SHP77 treated with DMSO at 0.1 percent for 48 hours (cell line): ENCODE measurements around the gene SLC47A2.
A peak's percentile ranks its signal among the peaks of the same experiment; 100 is the strongest.

Experiments used
- DNase-seq: peaks from one replicate; lab custom pipeline; 2025; lab: John Stamatoyannopoulos, UW

SLC47A2 gene

GRCh38 chr17:19728084-19728495 lies 11.7 kb upstream of the SLC47A2 start:
- DNase-seq: peak; percentile 99

- DNase-seq: peak; percentile 78
Measured at GRCh38 chr17:19727501-19728078, 11.2 kb upstream of the SLC47A2 start.

GRCh38 chr17:19726631-19727376 lies 10.4 kb upstream of the SLC47A2 start:
- DNase-seq: peak; percentile 61

- DNase-seq: no peak
Measured at GRCh38 chr17:19725486-19725885, 9.1 kb upstream of the SLC47A2 start.

GRCh38 chr17:19724501-19725420 lies 8.4 kb upstream of the SLC47A2 start:
- DNase-seq: no peak

- DNase-seq: no peak
Measured at GRCh38 chr17:19723964-19724363, 7.6 kb upstream of the SLC47A2 start.

GRCh38 chr17:19720631-19721426 lies 4.4 kb upstream of the SLC47A2 start:
- peak; percentile 49 for DNase-seq

DNA sequence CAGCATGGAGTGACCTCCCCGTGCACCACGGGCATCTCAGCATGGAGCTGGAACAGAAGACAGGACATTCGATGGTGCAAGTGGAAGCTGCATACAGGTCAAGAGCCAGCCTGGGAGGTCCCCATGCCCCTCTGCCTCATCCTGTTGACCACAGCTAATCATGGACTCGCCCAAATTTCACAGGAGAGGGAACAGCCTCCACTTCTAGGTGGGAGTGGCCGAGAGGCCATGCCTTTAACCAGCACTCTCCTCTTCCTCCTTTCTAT lies 3.8 kb upstream of the SLC47A2 start:
- DNase-seq: no peak

DNA sequence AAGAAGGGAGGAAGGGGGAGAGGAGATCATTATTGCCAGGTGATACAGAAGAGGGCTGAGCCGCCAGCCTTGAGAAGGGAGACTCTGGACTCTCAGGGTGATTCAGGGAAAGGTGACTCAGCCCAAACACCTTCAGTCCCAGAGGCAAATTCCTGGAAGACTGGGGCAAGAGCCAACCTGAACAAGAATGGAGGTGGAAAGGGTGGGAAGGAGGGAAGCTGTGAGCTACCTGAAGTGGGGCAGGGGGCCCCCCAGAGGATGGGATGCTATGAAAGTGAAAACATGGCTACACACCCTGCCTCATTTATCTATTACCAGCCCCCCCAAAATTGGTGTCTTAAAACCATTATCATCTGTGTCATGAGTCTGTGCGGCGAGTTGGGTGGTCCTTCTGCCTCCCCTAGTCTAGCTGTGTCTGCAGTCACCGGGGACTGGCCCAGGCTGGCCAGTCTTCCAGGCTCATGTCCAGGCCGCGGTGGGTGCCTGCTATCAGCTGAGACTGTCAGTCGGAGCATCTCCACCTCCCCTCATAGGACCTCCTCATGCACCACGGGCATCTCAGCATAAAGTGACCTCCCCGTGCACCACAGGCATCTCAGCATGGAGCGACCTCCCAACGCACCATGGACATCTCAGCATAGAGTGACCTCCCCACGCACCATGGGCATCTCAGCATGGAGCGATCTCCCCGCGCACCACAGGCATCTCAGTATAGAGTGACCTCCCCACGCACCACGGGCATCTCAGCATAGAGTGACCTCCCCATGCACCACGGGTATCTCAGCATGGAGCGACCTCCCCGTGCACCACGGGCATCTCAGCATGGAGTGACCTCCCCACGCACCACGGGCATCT lies 3.2 kb upstream of the SLC47A2 start:
- DNase-seq: no peak

- no peak for DNase-seq
Measured at GRCh38 chr17:19718613-19719354, 2.4 kb upstream of the SLC47A2 start.

DNA sequence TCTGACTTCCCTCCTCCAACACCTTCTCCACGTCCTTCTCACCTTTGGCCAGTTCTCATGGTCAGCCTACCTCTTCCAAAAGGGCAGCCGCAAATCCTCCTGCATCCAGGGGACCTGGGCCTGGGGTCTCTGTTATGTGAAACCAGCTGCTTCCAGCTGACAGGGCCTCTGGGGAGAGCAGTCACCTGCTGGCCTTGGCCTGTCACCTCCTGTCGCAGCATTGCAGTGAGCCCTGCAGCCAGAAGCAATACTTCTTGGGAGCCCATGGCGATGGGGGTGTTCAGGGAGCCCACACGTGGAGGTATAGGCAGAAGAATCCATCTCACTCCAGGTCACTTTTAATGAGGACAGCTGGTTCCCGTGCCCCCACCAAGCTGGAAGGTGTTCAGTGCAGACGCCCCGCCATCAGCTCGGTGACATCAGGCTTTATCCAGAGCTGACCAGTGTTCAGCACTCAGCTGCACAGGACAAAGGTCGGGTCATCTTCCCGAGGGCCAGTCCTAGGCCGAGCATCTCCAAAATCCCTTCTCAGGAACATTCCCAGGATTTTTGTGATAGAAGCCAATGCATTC lies 1.7 kb upstream of the SLC47A2 start:
- no peak for DNase-seq

DNA sequence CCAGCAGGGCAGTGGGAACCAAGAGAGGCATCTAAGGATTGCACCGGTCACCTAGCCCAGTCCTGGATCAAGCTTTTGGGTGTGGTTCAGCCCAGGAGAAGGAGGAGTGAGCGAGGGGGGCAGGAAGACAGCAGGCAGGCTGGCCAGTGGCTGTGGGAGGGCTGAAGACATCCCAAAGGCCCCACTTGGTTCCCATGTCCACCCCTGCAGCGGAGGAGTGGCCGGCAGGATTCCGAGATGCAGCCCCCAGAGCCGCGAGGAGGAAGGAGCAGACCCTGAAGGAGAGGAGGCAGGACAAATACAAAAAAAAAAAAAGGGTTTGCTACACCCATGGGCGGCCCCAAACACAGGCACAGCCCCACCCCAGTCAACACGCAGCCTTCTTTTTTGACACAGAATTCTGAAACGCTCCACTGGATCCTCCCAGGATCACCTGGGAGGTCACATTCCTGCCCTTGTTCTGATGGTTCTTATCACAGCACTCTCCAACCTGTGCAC lies 1.1 kb upstream of the SLC47A2 start:
- DNase-seq: no peak

- no peak for DNase-seq
Measured at GRCh38 chr17:19717031-19717360, 612 bp upstream of the SLC47A2 start.

GRCh38 chr17:19714542-19715411 lies 1.6 kb downstream of the SLC47A2 start:
- no peak for DNase-seq

DNA sequence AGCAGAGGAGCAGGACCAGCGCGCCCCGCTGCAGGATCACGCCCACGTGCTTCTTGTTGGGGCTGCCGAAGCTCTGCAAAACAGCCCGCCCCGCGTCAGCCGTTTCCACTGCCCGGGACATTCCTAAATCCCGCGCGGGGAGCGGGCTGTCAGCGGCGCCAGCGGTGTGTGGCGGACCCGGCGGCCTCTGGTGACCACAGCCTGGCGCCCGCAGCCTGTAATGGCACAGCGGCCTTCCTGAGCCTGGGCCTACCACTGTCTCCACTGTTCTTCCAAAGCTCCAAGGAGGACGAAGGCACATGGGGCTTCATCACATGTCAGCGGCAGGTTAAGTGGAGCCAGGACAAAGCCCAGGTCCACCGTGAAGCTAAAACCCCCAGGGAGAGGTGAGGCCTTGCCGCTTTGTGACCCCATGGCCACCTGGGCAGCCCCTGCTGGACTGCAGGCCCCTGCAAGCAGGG lies 2.5 kb downstream of the SLC47A2 start:
- DNase-seq: no peak

DNA sequence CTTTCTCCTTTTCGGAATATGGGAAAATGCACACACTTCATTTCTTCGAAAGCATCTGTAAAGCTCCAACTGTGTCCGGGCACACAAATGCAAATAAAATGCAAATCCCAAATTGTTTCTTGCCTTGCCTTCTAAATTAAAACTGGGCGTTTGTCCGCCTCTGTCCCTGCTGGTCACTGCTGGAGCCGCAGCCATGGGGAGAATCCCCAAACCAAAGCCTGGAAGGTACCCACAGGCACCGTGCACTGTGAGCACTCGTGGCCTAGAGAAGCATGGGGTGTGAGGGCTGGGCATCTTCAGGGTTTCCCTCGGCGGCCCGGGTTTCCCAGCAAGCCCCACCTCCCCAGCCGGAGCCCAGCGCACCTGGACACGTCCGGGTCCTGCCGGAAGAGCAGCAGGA lies 2.9 kb downstream of the SLC47A2 start:
- DNase-seq: no peak

DNA sequence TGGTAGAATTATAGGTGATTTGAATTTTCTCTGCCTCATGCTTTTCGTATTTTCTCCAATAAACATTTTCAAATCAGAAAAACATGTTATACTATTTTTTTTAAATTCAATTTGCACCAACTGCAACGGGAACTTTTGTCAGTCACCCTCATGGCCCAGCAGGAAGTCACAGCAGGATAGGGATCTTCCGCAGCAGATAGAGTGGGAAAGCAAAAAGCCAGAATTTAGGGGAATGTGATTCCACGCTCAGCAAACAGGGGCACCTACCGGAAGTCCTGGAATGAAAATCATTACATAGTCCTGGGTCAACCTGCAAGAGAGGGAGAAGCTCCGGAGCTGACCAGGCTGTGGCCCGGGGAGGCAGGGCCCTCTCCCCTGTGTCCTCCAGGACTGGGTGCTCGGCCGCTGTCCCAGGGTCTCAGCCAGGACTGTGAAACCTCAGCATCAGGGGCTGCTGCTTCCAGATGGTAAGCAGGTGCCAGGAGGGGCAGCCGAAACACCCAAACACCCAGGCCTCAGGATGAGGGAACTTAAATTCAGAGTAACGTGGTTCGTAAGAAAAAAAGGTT lies 3.9 kb downstream of the SLC47A2 start:
- DNase-seq: no peak

- no peak for DNase-seq
Measured at GRCh38 chr17:19709841-19710240, 6.5 kb downstream of the SLC47A2 start.
